NCI-H2107 treated with DMSO at 0.1 percent for 48 hours (cell line): Measurements from ENCODE around the gene CCDC90B.
"Not testable (repeated sequence)": the region's sequence is repeated elsewhere in the genome, so short reads cannot be mapped to it uniquely, and the experiment has no call there.

Experiments
- DNase-seq: peaks from one replicate; lab custom pipeline; 2025; ENCODE audit not compliant: unreplicated experiment; lab: John Stamatoyannopoulos, UW

Gene CCDC90B

GRCh38 chr11:83285771-83286528 lies at the start of gene CCDC90B:
CCDC90B (minus strand) TSS chr11:83286367; CDS start chr11:83285972, 395 bp downstream.
- DNase-seq = peak; percentile 92

GRCh38 chr11:83335446-83336070 lies 49.4 kb upstream of the CCDC90B start:
- no peak for DNase-seq

GRCh38 chr11:83330303-83330702 lies 44.1 kb upstream of the CCDC90B start:
- no peak for DNase-seq

GRCh38 chr11:83326326-83326725 lies 40.2 kb upstream of the CCDC90B start:
- DNase-seq = no peak

GRCh38 chr11:83319346-83319745 lies 33.2 kb upstream of the CCDC90B start:
- no peak for DNase-seq

GRCh38 chr11:83318931-83319330 lies 32.8 kb upstream of the CCDC90B start:
- DNase-seq = no peak

- DNase-seq = no peak
These were observed 31.9 kb upstream of the CCDC90B start for GRCh38 chr11:83317757-83318690.

- not testable (repeated sequence) for DNase-seq
These were observed 30.7 kb upstream of the CCDC90B start for GRCh38 chr11:83316897-83317268.

- not testable (repeated sequence) for DNase-seq
These were observed 30.2 kb upstream of the CCDC90B start for GRCh38 chr11:83316143-83316896.

GRCh38 chr11:83312430-83312829 lies 26.3 kb upstream of the CCDC90B start:
- DNase-seq = no peak

- no peak for DNase-seq
These were observed 25.5 kb upstream of the CCDC90B start for GRCh38 chr11:83311701-83312100.

- no peak for DNase-seq
These were observed 24.6 kb upstream of the CCDC90B start for GRCh38 chr11:83310718-83311117.

GRCh38 chr11:83308536-83308935 lies 22.4 kb upstream of the CCDC90B start:
- not testable (repeated sequence) for DNase-seq

- DNase-seq = no peak
These were observed 20.3 kb upstream of the CCDC90B start for GRCh38 chr11:83306200-83307080.

- no peak for DNase-seq
These were observed 17.1 kb upstream of the CCDC90B start for GRCh38 chr11:83303316-83303715.

- DNase-seq = no peak
These were observed 16.0 kb upstream of the CCDC90B start for GRCh38 chr11:83302151-83302550.

- no peak for DNase-seq
These were observed 13.5 kb upstream of the CCDC90B start for GRCh38 chr11:83299681-83300080.

- no peak for DNase-seq
These were observed 8.0 kb upstream of the CCDC90B start for GRCh38 chr11:83294208-83294607.

GRCh38 chr11:83293457-83293774 lies 7.2 kb upstream of the CCDC90B start:
- DNase-seq = no peak
